Fibroblast of lung (primary cell): ENCODE data around the gene SLC2A1. TPM values are rescaled to one million over a fixed set of nuclear protein-coding genes. Genes with fewer than 3 reads are reported as not detected.
"Not testable (repeated sequence)": the region's sequence is repeated elsewhere in the genome, so short reads cannot be mapped to it uniquely, and the experiment has no call there.

Experiments used
- DNase-seq, 2 donors: peaks; one replicate each; pipeline versions ENCODE4 v3.0.0 to v3.0.0-alpha.2; 2010; ENCODE audit warnings: low read depth in 2 of 2
- H2AFZ ChIP-seq: 2 replicates; pipeline ENCODE4 v1.5.1; 2012; ENCODE audit warnings: low read length, control low read depth, inconsistent platforms
- H3K27ac ChIP-seq: 2 replicates; pipeline ENCODE4 v1.5.1; 2011; ENCODE audit warnings: low read length, control low read depth; ENCODE audit not compliant: insufficient read depth
- H3K27me3 ChIP-seq: 2 replicates; pipeline ENCODE4 v1.5.1; 2011; ENCODE audit warnings: mild to moderate bottlenecking, low read length; ENCODE audit not compliant: control insufficient read depth, insufficient read depth
- H3K36me3 ChIP-seq: 2 replicates; pipeline ENCODE4 v1.5.1; 2011; ENCODE audit warnings: low read length; ENCODE audit not compliant: control insufficient read depth, insufficient read depth
- H3K4me1 ChIP-seq: 2 replicates; pipeline ENCODE4 v1.5.1; 2011; ENCODE audit warnings: low read length; ENCODE audit not compliant: control insufficient read depth, insufficient read depth; ENCODE audit errors: extremely low read depth
- H3K4me2 ChIP-seq: 2 replicates; pipeline ENCODE4 v1.5.1; 2011; ENCODE audit warnings: low read length, control low read depth; ENCODE audit not compliant: insufficient read depth; ENCODE audit errors: extremely low read depth
- H3K4me3 ChIP-seq, 4 experiments: fragments of 200-600 bp in 1 of 4; sonication (generic) in 1 of 4; replicated peaks in 1 of 4; 2 replicates each; pipeline ENCODE4 v1.5.1; 2011 to 2016; ENCODE audit warnings: low read length in 4 of 4, low read depth in 3 of 4, mild to moderate bottlenecking in 3 of 4, control low read depth in 2 of 4, inconsistent platforms in 1 of 4, mixed read lengths in 1 of 4; ENCODE audit not compliant: insufficient read depth in 1 of 4; ENCODE audit errors: control extremely low read depth in 1 of 4
- H3K79me2 ChIP-seq: 2 replicates; pipeline ENCODE4 v1.5.1; 2012; ENCODE audit warnings: mild to moderate bottlenecking, low read length, inconsistent platforms; ENCODE audit not compliant: control insufficient read depth, insufficient read depth
- H3K9ac ChIP-seq: 2 replicates; pipeline ENCODE4 v1.5.1; 2011; ENCODE audit warnings: mild to moderate bottlenecking, low read length, control low read depth; ENCODE audit not compliant: insufficient read depth
- H3K9me3 ChIP-seq: 2 replicates; pipeline ENCODE4 v1.5.1; 2012; ENCODE audit warnings: low read depth, low read length; ENCODE audit not compliant: control insufficient read depth, insufficient read depth
- H4K20me1 ChIP-seq: 2 replicates; pipeline ENCODE4 v1.5.1; 2011; ENCODE audit warnings: low read length; ENCODE audit not compliant: control insufficient read depth, insufficient read depth; ENCODE audit errors: extremely low read depth
- EZH2 ChIP-seq: IDR thresholded peaks from 2 replicates; pipeline ENCODE4 v1.5.1; 2012; ENCODE audit warnings: low read length, control low read depth, mild to moderate bottlenecking; ENCODE audit errors: missing control alignments
- polyA plus RNA-seq, 2 donors: library from polyadenylated mRNA; depleted of rRNA in 1 of 2; stranded (reverse) in 1 of 2; unstranded in 1 of 2; fragments of >200 nt; gene quantifications; 2 replicates each; pipeline ENCODE4 v1.2.1, GENCODE V29; 2011 to 2012; ENCODE audit warnings: missing spikeins in 1 of 2
- total RNA-seq: library from RNA; depleted of rRNA; stranded (reverse); fragments of >200 nt; gene quantifications from 2 replicates; pipeline ENCODE4 v1.2.1, GENCODE V29; 2014
- TF ChIP-seq, protein P1 (sequence below), 2 donors: IDR thresholded peaks in 1 of 2; conservative IDR thresholded peaks in 1 of 2; 1 replicate in 1 of 2; 2 replicates in 1 of 2; pipeline ENCODE4 v1.5.1; 2011 to 2012; ENCODE audit warnings: low read length in 2 of 2, control low read depth in 1 of 2, inconsistent platforms in 1 of 2, low read depth in 1 of 2, mild to moderate bottlenecking in 1 of 2

Gene SLC2A1
- total and polyA plus RNA-seq, 2 donors (not counting 1 experiment from before 2014, with no cell fraction given) = 29.9 to 56.5 TPM

DNA sequence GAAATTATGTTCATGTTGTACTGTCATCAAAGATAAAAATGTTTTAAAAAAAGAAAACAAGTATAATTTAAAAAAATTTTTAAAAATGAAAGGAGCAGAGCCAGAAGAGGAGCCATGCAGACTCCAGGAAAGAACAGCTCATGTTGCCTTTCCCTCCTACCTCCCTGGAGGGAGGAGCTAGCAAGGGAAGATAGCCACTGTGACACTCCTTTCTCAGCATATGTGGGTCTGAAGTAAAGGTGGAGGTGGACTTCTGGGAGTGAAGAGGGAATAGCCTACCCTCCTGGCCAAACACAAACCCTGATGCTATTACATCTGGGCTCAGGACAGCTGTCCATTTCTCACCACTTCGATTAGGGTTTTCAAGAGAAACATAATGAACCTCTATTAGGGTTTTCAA lies 54.2 kb downstream of the SLC2A1 start:
- Histone ChIP-seq H4K20me1 (no peaks in the 10 kb centered on the region), H3K27ac (no peak overlapping the region), H3K9me3 (no peaks in the 10 kb centered on the region), H3K4me3 (no peak overlapping the region), H3K4me1 (no peaks in the 10 kb centered on the region), H3K27me3 (peaks cover 5% of the 10 kb centered on the region), H2AFZ (no peak overlapping the region), H3K36me3 (no peaks in the 10 kb centered on the region), H3K79me2 (no peaks in the 10 kb centered on the region), H3K4me2 (no peak overlapping the region), H3K9ac (no peak overlapping the region)
- TF ChIP-seq, protein P1, sequence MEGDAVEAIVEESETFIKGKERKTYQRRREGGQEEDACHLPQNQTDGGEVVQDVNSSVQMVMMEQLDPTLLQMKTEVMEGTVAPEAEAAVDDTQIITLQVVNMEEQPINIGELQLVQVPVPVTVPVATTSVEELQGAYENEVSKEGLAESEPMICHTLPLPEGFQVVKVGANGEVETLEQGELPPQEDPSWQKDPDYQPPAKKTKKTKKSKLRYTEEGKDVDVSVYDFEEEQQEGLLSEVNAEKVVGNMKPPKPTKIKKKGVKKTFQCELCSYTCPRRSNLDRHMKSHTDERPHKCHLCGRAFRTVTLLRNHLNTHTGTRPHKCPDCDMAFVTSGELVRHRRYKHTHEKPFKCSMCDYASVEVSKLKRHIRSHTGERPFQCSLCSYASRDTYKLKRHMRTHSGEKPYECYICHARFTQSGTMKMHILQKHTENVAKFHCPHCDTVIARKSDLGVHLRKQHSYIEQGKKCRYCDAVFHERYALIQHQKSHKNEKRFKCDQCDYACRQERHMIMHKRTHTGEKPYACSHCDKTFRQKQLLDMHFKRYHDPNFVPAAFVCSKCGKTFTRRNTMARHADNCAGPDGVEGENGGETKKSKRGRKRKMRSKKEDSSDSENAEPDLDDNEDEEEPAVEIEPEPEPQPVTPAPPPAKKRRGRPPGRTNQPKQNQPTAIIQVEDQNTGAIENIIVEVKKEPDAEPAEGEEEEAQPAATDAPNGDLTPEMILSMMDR (conservative IDR thresholded peaks at IDR 0.05 in 1 of 2, IDR thresholded peaks at IDR 0.05 in 1 of 2; ENCODE audit: low read depth in 1 of 2, low read length in 2 of 2) = no peak
- no peak for TF ChIP-seq EZH2
- no peak for DNase-seq

DNA sequence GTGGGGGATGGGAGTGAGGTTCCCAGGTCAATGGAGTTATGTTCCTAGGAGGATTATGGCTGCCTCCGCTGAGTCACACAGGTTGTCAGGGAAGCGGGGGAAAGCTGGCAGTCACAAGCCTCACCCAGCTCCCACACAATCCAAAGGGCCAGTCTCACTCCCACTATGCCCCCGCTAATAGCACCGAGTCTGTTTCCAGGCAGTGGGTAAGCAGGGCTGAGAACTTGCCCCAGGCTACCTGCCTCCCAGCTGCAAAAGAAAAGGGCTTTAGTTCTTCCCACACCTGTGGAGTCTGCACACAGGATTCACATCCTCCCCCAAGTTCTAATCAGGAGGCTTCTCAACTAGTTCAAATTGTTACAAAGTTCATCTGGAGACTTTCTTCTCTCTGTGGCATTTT lies 58.7 kb downstream of the SLC2A1 start:
- H3K4me3 ChIP-seq, H2AFZ ChIP-seq, H3K9ac ChIP-seq, H3K9me3 ChIP-seq, H3K4me2 ChIP-seq, H3K36me3 ChIP-seq, H3K27me3 ChIP-seq, DNase-seq, H3K4me1 ChIP-seq, H4K20me1 ChIP-seq, H3K27ac ChIP-seq, H3K79me2 ChIP-seq: not testable (repeated sequence)

DNA sequence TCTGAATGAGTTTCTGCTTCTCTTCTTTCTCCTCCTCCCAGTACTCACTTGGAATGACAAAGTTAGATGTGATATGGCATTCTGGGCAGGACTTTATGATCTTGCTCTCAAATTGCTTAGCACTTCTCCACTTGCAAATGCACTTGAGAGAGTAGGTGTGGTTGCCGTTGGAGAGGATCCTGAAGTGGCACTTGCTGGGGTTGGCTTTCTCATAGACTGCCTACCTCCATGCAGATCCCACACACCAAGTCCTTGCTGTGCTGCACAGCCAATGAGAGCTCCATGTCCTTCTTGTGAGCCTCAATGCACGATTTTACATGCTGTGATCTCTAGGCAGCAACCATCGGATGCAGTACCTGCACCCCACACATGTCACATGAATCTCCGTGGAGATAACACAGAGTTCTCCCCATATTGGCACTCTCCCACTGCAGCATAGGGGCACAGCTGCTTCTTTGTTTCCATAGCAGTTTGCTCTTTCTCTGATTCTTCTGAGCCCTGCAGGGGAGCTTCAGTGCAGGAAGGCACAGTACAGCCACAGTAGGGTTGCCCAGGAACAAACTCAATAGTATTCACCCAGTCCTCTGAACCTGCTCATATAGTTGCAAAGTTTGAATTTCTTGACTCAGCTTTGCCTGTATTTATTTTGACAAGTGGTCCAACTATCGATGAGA lies 67.1 kb downstream of the SLC2A1 start:
- Histone ChIP-seq H3K36me3 (no peaks in the 10 kb centered on the region), H3K4me3 (no peak overlapping the region), H3K79me2 (no peaks in the 10 kb centered on the region), H3K4me2 (no peak overlapping the region), H4K20me1 (no peaks in the 10 kb centered on the region), H3K9me3 (no peaks in the 10 kb centered on the region), H2AFZ (no peak overlapping the region), H3K27me3 (no peaks in the 10 kb centered on the region), H3K9ac (no peak overlapping the region), H3K4me1 (no peaks in the 10 kb centered on the region), H3K27ac (no peak overlapping the region)
- TF ChIP-seq, protein P1 (conservative IDR thresholded peaks at IDR 0.05 in 1 of 2, IDR thresholded peaks at IDR 0.05 in 1 of 2; ENCODE audit: low read depth in 1 of 2, low read length in 2 of 2) = no peak
- TF ChIP-seq EZH2 = no peak
- no peak for DNase-seq
